Tibial artery (tissue), 4 donors: ENCODE measurements around the gene PDE3A.

ENCODE experiments used
- DNase-seq, 2 donors: peaks; one replicate each; pipeline ENCODE4 v3.0.0-alpha.2; 2019
- H3K27ac ChIP-seq, 2 donors: fragments of 200-600 bp; sonication (generic) in 1 of 2; 1 replicate in 1 of 2; 2 replicates in 1 of 2; pipeline ENCODE4 v1.5.1; 2018 to 2019; ENCODE audit warnings: mild to moderate bottlenecking in 1 of 2
- H3K27me3 ChIP-seq, 2 donors: fragments of 200-600 bp; sonication (generic) in 1 of 2; one replicate each; pipeline versions ENCODE4 v1.5.1 to v1.6.0; 2016 to 2019
- H3K36me3 ChIP-seq, 3 donors: fragments of 200-600 bp; sonication (generic) in 2 of 3; one replicate each; pipeline ENCODE4 v1.5.1; 2016 to 2019; ENCODE audit warnings: mild to moderate bottlenecking in 2 of 3
- H3K4me1 ChIP-seq, 4 donors: fragments of 200-600 bp; sonication (generic) in 2 of 4; 1 replicate in 3 of 4; 2 replicates in 1 of 4; pipeline ENCODE4 v1.5.1; 2016 to 2019
- H3K4me3 ChIP-seq, 2 donors: fragments of 200-600 bp; sonication (generic) in 1 of 2; 1 replicate in 1 of 2; 2 replicates in 1 of 2; pipeline ENCODE4 v1.5.1; 2018 to 2019; ENCODE audit warnings: mild to moderate bottlenecking in 2 of 2
- H3K9me3 ChIP-seq, 3 donors: fragments of 200-600 bp; sonication (generic) in 1 of 3; one replicate each; pipeline ENCODE4 v1.5.1; 2016 to 2019
- intact Hi-C: fragments of 100-400 bp; cut with DNase I; formaldehyde crosslinking; loops from one replicate; pipeline ENCODE4 v1.15.0; 2023; ENCODE audit warnings: low total_unique reads
- TF ChIP-seq, protein P1 (sequence below), 2 experiments: fragments of 200-600 bp in 1 of 2; fragments of 450-650 bp in 1 of 2; IDR thresholded peaks; one replicate each; pipeline ENCODE4 v1.5.1; 2017 to 2019; ENCODE audit warnings: antibody characterized with exemption in 2 of 2, mild to moderate bottlenecking in 1 of 2, moderate library complexity in 1 of 2

Gene PDE3A

DNA sequence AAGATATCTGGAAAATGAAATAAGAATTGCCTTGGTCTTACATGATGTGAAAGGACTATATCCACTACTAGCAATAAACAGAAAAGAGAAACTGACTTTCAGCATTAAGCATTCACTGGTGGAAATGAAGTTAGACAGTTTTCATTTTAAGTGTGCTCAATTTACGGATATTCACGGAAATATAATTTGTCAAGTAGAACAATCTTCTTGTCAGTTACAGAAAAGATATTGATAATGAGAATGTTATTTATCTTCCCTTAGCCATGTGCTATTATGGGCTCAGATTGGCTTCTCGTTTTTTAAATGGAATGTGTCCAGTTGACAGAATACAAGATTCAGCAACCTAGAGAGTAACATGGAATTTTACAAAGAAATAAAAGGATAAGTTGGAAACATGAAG lies 208.2 kb downstream of the PDE3A start:
- H3K36me3 ChIP-seq = no peaks in the 10 kb centered on the region
- no peak overlapping the region for H3K27ac ChIP-seq
- intact Hi-C loops = no loop called here
- peaks cover 0 to 48% (median 2%) of the 10 kb centered on the region in 4 donors for H3K4me1 ChIP-seq
- DNase-seq = no peak
- TF ChIP-seq, protein P1, sequence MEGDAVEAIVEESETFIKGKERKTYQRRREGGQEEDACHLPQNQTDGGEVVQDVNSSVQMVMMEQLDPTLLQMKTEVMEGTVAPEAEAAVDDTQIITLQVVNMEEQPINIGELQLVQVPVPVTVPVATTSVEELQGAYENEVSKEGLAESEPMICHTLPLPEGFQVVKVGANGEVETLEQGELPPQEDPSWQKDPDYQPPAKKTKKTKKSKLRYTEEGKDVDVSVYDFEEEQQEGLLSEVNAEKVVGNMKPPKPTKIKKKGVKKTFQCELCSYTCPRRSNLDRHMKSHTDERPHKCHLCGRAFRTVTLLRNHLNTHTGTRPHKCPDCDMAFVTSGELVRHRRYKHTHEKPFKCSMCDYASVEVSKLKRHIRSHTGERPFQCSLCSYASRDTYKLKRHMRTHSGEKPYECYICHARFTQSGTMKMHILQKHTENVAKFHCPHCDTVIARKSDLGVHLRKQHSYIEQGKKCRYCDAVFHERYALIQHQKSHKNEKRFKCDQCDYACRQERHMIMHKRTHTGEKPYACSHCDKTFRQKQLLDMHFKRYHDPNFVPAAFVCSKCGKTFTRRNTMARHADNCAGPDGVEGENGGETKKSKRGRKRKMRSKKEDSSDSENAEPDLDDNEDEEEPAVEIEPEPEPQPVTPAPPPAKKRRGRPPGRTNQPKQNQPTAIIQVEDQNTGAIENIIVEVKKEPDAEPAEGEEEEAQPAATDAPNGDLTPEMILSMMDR (IDR thresholded peaks at IDR 0.05) = no peak
- H3K9me3 ChIP-seq = no peaks in the 10 kb centered on the region
- H3K27me3 ChIP-seq = no peaks in the 10 kb centered on the region
- H3K4me3 ChIP-seq = no peak overlapping the region

DNA sequence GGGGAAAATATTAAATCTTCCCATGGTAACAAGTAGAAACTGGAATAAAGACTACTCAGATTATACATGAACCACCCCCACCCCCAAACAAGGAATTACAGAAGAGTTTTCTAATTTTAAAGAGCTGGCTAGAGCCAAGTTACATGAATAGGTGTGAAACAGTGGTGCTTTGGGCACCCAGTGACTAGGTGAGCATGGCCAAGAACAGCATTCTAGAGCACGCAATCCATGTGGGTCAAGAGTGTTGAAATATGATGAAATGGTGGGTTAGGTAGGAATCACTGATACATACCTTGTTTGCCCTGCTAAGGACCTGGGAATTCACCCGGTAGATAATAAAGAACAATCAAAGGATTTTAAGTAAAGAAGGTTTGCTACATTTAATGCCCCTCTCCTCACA lies 208.7 kb downstream of the PDE3A start:
- intact Hi-C loops = no loop called here
- TF ChIP-seq, protein P1 (IDR thresholded peaks at IDR 0.05) = no peak

DNA sequence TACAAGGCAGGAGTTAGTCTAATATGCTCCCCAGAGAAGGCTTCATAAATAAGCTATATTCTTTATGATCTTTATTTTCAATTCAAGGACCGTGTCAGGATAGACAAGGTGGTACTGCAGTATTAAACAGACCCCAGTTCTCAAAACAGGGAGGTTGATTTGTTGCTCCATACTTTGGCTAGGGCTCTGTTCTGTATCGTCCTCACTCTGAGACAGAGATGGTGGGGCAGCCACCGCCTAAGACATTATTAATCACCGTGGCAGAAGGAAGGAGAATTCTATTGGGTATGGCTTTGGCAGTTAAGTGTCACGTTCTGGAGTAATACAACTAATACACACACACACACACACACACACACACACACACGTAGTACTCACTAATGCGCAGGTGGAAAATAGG lies 209.8 kb downstream of the PDE3A start:
- Histone ChIP-seq H3K27me3 (no peaks in the 10 kb centered on the region), H3K9me3 (no peaks in the 10 kb centered on the region), H3K4me1 (peaks cover 0 to 34% (median 2%) of the 10 kb centered on the region in 4 donors), H3K36me3 (no peaks in the 10 kb centered on the region), H3K27ac (no peak overlapping the region), H3K4me3 (no peak overlapping the region)
- intact Hi-C loops = no loop called here
- DNase-seq = no peak
- TF ChIP-seq, protein P1 (IDR thresholded peaks at IDR 0.05) = no peak

More for the DNA sequence above, 208.7 kb downstream of the PDE3A start:
- H3K27me3 ChIP-seq = no peaks in the 10 kb centered on the region
- H3K4me1 ChIP-seq = peaks cover 0 to 42% (median 2%) of the 10 kb centered on the region in 4 donors
- DNase-seq = no peak
- H3K27ac ChIP-seq = no peak overlapping the region
- no peaks in the 10 kb centered on the region for H3K36me3 ChIP-seq
- H3K4me3 ChIP-seq = no peak overlapping the region
- H3K9me3 ChIP-seq = no peaks in the 10 kb centered on the region

DNA sequence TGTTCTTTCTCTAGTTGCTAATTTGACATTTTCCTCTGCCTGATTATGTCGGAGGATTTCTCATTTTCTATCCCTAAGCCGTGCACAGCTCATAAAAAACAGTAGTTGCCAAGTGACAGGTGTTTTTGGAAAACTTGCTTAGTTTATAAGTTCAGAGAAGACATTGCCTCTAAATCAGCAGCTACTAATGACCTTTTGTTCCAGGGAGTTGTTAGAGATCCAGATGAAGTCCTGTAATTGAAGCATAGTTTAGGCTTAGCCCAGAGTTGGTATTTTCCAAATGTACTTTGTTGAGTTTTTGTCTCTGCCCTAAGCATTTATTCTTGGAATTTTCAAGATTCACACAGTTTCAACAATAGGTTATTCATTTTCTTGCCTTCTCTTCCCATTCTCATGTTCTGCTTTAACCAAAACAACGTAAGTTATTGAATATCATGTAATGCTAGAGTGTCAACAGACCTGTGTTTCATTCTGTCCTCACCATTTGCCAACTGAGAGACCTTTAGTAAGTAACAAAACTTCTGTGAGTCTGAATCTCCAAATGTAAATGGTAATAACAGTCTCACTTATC lies 216.8 kb downstream of the PDE3A start:
- no peaks in the 10 kb centered on the region for H3K27me3 ChIP-seq
- TF ChIP-seq, protein P1 (IDR thresholded peaks at IDR 0.05) = no peak
- peaks cover 0 to 41% (median 0%) of the 10 kb centered on the region in 4 donors for H3K4me1 ChIP-seq
- no peak overlapping the region for H3K4me3 ChIP-seq
- DNase-seq = no peak
- peak overlapping the region in 1 of 2 donors; percentile 8 for H3K27ac ChIP-seq
- no peaks in the 10 kb centered on the region for H3K36me3 ChIP-seq
- H3K9me3 ChIP-seq = no peaks in the 10 kb centered on the region
- intact Hi-C loops = no loop called here

DNA sequence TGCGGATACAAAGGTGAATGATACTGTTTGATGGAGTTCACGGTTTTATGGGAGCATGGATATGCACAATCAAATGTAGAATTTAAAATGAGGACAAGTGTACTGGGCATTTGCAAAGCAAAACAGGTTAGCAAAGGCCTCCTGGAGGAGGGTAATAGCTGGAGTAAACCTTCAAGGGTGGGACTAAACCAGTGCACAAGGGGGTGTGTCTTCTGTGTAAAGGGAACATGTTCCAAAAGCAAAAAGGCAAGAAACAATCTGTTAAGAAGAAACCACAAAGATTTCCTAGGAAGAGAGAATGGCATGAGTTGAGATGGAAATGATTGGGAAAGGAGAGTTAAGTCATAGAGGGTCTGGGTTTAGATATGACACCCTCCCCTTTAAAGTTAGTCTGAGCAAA lies 217.6 kb downstream of the PDE3A start:
- DNase-seq = no peak
- Histone ChIP-seq H3K9me3 (no peaks in the 10 kb centered on the region), H3K27me3 (no peaks in the 10 kb centered on the region), H3K27ac (no peak overlapping the region), H3K4me3 (no peak overlapping the region), H3K4me1 (peaks cover 0 to 41% (median 0%) of the 10 kb centered on the region in 4 donors), H3K36me3 (no peaks in the 10 kb centered on the region)
- TF ChIP-seq, protein P1 (IDR thresholded peaks at IDR 0.05) = no peak
- intact Hi-C loops = no loop called here

DNA sequence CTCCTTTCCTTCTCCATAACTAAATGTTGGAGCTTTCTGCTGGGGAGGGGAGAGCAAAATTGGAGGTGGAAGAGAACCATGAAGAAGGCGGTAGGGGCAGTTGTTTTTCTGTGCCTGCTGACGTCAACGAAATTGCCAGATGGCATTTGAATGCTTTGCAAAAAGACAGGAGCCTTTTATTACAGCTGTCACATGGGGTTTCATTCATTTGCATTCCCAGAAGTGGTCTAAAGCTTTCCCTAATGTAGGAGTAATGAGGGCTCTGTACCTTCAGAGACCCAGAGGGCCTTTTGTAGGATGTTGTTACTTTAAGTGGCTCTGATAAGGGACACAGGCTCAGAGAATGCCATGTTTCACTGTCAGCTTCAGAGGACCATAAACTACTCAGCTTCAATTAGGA lies 219.7 kb downstream of the PDE3A start:
- TF ChIP-seq, protein P1 (IDR thresholded peaks at IDR 0.05) = no peak
- H3K27ac ChIP-seq = no peak overlapping the region
- no peaks in the 10 kb centered on the region for H3K36me3 ChIP-seq
- H3K4me3 ChIP-seq = no peak overlapping the region
- no peak for DNase-seq
- no peaks in the 10 kb centered on the region for H3K9me3 ChIP-seq
- H3K27me3 ChIP-seq = no peaks in the 10 kb centered on the region
- H3K4me1 ChIP-seq = peaks cover 0 to 47% (median under 1%) of the 10 kb centered on the region in 4 donors
- intact Hi-C loops = no loop called here
